ENCODE data around the gene CEP192.

The CEP192 gene

GRCh38 chr18:13105059-13105458, 113.9 kb downstream of the CEP192 start:
- Histone ChIP-seq H3K36me3 (ENCODE audit: insufficient read depth, low read length) (peaks cover 99% of the 10 kb centered on the region), H3F3A (ENCODE audit: insufficient read depth, low read length) (no peaks in the 10 kb centered on the region), H3K79me2 (ENCODE audit: insufficient read depth, low read length) (no peaks in the 10 kb centered on the region), H3K27ac (ENCODE audit: low read depth, low read length, poor library complexity, severe bottlenecking) (no peak overlapping the region), H3K4me3 (ENCODE audit: low read depth, low read length, poor library complexity, severe bottlenecking) (no peak overlapping the region), H4K20me1 (ENCODE audit: insufficient read depth, low read length) (no peaks in the 10 kb centered on the region), H3K4me2 (ENCODE audit: low read length) (no peak overlapping the region), H2AFZ (ENCODE audit: low read length) (no peak overlapping the region), H3K9me2 (ENCODE audit: low read depth, low read length) (no peaks in the 10 kb centered on the region), H3K27me3 (ENCODE audit: insufficient read depth, low read length) (no peaks in the 10 kb centered on the region), H3K4me1 (ENCODE audit: insufficient read depth, low read length, severe bottlenecking) (no peaks in the 10 kb centered on the region), H3K9ac (ENCODE audit: low read length) (no peak overlapping the region), H3K9me3 (ENCODE audit: low read length) (no peaks in the 10 kb centered on the region)
- TF ChIP-seq EZH2 (IDR thresholded peaks at IDR 0.05; ENCODE audit: borderline replicate concordance, low read length) = no peak
- TF ChIP-seq CTCF (IDR thresholded peaks at IDR 0.05; ENCODE audit: low read length) = no peak

- Histone ChIP-seq H3K36me3 (ENCODE audit: insufficient read depth, low read length) (peaks cover 95% of the 10 kb centered on the region), H2AFZ (ENCODE audit: low read length) (no peak overlapping the region), H3K4me3 (ENCODE audit: low read depth, low read length, poor library complexity, severe bottlenecking) (no peak overlapping the region), H3F3A (ENCODE audit: insufficient read depth, low read length) (no peaks in the 10 kb centered on the region), H4K20me1 (ENCODE audit: insufficient read depth, low read length) (no peaks in the 10 kb centered on the region), H3K4me1 (ENCODE audit: insufficient read depth, low read length, severe bottlenecking) (no peaks in the 10 kb centered on the region), H3K27ac (ENCODE audit: low read depth, low read length, poor library complexity, severe bottlenecking) (no peak overlapping the region), H3K27me3 (ENCODE audit: insufficient read depth, low read length) (no peaks in the 10 kb centered on the region), H3K9me2 (ENCODE audit: low read depth, low read length) (no peaks in the 10 kb centered on the region), H3K4me2 (ENCODE audit: low read length) (no peak overlapping the region), H3K79me2 (ENCODE audit: insufficient read depth, low read length) (no peaks in the 10 kb centered on the region), H3K9me3 (ENCODE audit: low read length) (no peaks in the 10 kb centered on the region), H3K9ac (ENCODE audit: low read length) (no peak overlapping the region)
- no peak for TF ChIP-seq CTCF (IDR thresholded peaks at IDR 0.05; ENCODE audit: low read length)
Measured at GRCh38 chr18:13107074-13107473, 115.9 kb downstream of the CEP192 start.

GRCh38 chr18:13108330-13108729, 117.2 kb downstream of the CEP192 start:
- Histone ChIP-seq H3K9ac (ENCODE audit: low read length) (no peak overlapping the region), H3K4me2 (ENCODE audit: low read length) (no peak overlapping the region), H4K20me1 (ENCODE audit: insufficient read depth, low read length) (no peaks in the 10 kb centered on the region), H3K4me1 (ENCODE audit: insufficient read depth, low read length, severe bottlenecking) (no peaks in the 10 kb centered on the region), H3K27ac (ENCODE audit: low read depth, low read length, poor library complexity, severe bottlenecking) (no peak overlapping the region), H2AFZ (ENCODE audit: low read length) (no peak overlapping the region), H3F3A (ENCODE audit: insufficient read depth, low read length) (no peaks in the 10 kb centered on the region), H3K4me3 (ENCODE audit: low read depth, low read length, poor library complexity, severe bottlenecking) (no peak overlapping the region), H3K9me2 (ENCODE audit: low read depth, low read length) (no peaks in the 10 kb centered on the region), H3K27me3 (ENCODE audit: insufficient read depth, low read length) (no peaks in the 10 kb centered on the region), H3K36me3 (ENCODE audit: insufficient read depth, low read length) (peaks cover 88% of the 10 kb centered on the region), H3K79me2 (ENCODE audit: insufficient read depth, low read length) (no peaks in the 10 kb centered on the region), H3K9me3 (ENCODE audit: low read length) (no peaks in the 10 kb centered on the region)
- no peak for TF ChIP-seq CTCF (IDR thresholded peaks at IDR 0.05; ENCODE audit: low read length)
- no peak for TF ChIP-seq EZH2 (IDR thresholded peaks at IDR 0.05; ENCODE audit: borderline replicate concordance, low read length)
